ENCODE results near the gene PIK3IP1.

The PIK3IP1 gene

GRCh38 chr22:31288496-31289240 is 3.6 kb downstream of the PIK3IP1 start:
- Histone ChIP-seq H3K27ac (ENCODE audit: low read depth, low read length) (peak overlapping the region; percentile 97), H3F3A (ENCODE audit: insufficient read depth) (peaks cover 44% of the 10 kb centered on the region), H2AFZ (ENCODE audit: low read depth, low read length, severe bottlenecking) (no peak overlapping the region), H3K9me3 (ENCODE audit: insufficient read depth, low read length) (no peaks in the 10 kb centered on the region), H3K4me3 (ENCODE audit: insufficient read depth, low read length, poor library complexity, severe bottlenecking) (peak overlapping the region; percentile 72), H3K9me2 (replicated peaks; ENCODE audit: insufficient read depth, low read length) (no peaks in the 10 kb centered on the region), H3K4me2 (ENCODE audit: low read depth, low read length, poor library complexity, severe bottlenecking) (peak overlapping the region; percentile 100), H3K79me2 (ENCODE audit: insufficient read depth, low read length) (no peaks in the 10 kb centered on the region), H3K36me3 (ENCODE audit: low read length) (no peaks in the 10 kb centered on the region), H4K20me1 (ENCODE audit: low read depth, low read length) (no peaks in the 10 kb centered on the region), H3K9ac (ENCODE audit: low read length) (peak overlapping the region; percentile 75), H3K27me3 (ENCODE audit: low read length) (no peaks in the 10 kb centered on the region)
- no peak for TF ChIP-seq CTCF (IDR thresholded peaks at IDR 0.05; ENCODE audit: insufficient read depth, low read length, poor library complexity, severe bottlenecking)
- no peak for TF ChIP-seq EZH2phosphoT487 (conservative IDR thresholded peaks at IDR 0.05; ENCODE audit: low read length)

DNA sequence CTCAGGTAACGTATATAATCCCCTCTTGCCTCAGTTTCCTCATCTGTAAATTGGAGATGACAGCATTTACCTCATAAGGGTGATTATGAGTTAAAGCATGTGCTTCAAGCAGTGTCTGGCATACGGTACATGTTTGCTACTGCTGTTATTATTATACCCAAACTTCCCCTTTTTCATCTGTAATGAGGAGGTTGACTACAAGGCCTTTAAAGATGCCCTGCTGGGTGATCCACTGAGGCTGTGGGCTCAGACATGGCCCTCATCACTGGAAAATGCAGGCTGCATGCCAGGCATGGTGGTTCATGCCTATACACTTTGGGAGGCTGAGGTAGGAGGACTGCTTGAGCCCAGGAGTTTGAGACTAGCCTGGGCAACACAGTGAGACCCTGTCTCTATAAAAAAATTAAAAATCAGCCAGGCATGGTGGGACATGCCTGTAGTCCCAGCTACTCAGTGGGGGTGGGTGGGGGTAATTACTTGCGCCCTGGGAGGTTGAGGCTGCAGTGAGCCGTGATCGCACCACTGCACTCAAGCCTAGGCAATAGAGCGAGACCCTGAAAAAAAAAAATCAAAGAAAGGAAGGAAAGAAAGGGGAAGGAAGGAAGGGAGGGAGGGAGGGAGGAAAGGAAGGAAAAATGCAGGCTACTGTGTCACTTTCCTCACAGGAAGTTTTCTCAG is 4.3 kb downstream of the PIK3IP1 start:
- H3K9me3 ChIP-seq (ENCODE audit: insufficient read depth, low read length): no peaks in the 10 kb centered on the region
- no peaks in the 10 kb centered on the region for H3K36me3 ChIP-seq (ENCODE audit: low read length)
- H3F3A ChIP-seq (ENCODE audit: insufficient read depth): peaks cover 44% of the 10 kb centered on the region
- no peaks in the 10 kb centered on the region for H3K79me2 ChIP-seq (ENCODE audit: insufficient read depth, low read length)
- no peaks in the 10 kb centered on the region for H4K20me1 ChIP-seq (ENCODE audit: low read depth, low read length)
- no peak overlapping the region for H2AFZ ChIP-seq (ENCODE audit: low read depth, low read length, severe bottlenecking)
- peak overlapping the region; percentile 100 for H3K4me2 ChIP-seq (ENCODE audit: low read depth, low read length, poor library complexity, severe bottlenecking)
- no peaks in the 10 kb centered on the region for H3K9me2 ChIP-seq (replicated peaks; ENCODE audit: insufficient read depth, low read length)
- peak overlapping the region; percentile 75 for H3K9ac ChIP-seq (ENCODE audit: low read length)
- TF ChIP-seq CTCF (IDR thresholded peaks at IDR 0.05; ENCODE audit: insufficient read depth, low read length, poor library complexity, severe bottlenecking): no peak
- no peak for TF ChIP-seq EZH2phosphoT487 (conservative IDR thresholded peaks at IDR 0.05; ENCODE audit: low read length)
- H3K27me3 ChIP-seq (ENCODE audit: low read length): no peaks in the 10 kb centered on the region
- H3K4me3 ChIP-seq (ENCODE audit: insufficient read depth, low read length, poor library complexity, severe bottlenecking): no peak overlapping the region
- H3K27ac ChIP-seq (ENCODE audit: low read depth, low read length): peak overlapping the region; percentile 97

- TF ChIP-seq EZH2phosphoT487 (conservative IDR thresholded peaks at IDR 0.05; ENCODE audit: low read length) (no peak), CTCF (IDR thresholded peaks at IDR 0.05; ENCODE audit: insufficient read depth, low read length, poor library complexity, severe bottlenecking) (no peak)
- H3F3A ChIP-seq (ENCODE audit: insufficient read depth): peaks cover 40% of the 10 kb centered on the region
- H4K20me1 ChIP-seq (ENCODE audit: low read depth, low read length): no peaks in the 10 kb centered on the region
- peak overlapping the region; percentile 75 for H3K27ac ChIP-seq (ENCODE audit: low read depth, low read length)
- H2AFZ ChIP-seq (ENCODE audit: low read depth, low read length, severe bottlenecking): no peak overlapping the region
- H3K9me2 ChIP-seq (replicated peaks; ENCODE audit: insufficient read depth, low read length): no peaks in the 10 kb centered on the region
- H3K36me3 ChIP-seq (ENCODE audit: low read length): no peaks in the 10 kb centered on the region
- no peaks in the 10 kb centered on the region for H3K27me3 ChIP-seq (ENCODE audit: low read length)
- peak overlapping the region; percentile 16 for H3K4me2 ChIP-seq (ENCODE audit: low read depth, low read length, poor library complexity, severe bottlenecking)
- no peaks in the 10 kb centered on the region for H3K9me3 ChIP-seq (ENCODE audit: insufficient read depth, low read length)
- no peak overlapping the region for H3K4me3 ChIP-seq (ENCODE audit: insufficient read depth, low read length, poor library complexity, severe bottlenecking)
- H3K9ac ChIP-seq (ENCODE audit: low read length): peak overlapping the region; percentile 12; the same call in 1 of the 2 replicates
- H3K79me2 ChIP-seq (ENCODE audit: insufficient read depth, low read length): no peaks in the 10 kb centered on the region
These were observed 5.7 kb downstream of the PIK3IP1 start for GRCh38 chr22:31286360-31287255.

All from SU-DHL-6 (cell line).